Ishikawa (cell line): Measurements from ENCODE around the gene AGPAT1.
A peak's percentile ranks its signal among the peaks of the same experiment; 100 is the strongest.

Source experiments
- CEBPB ChIP-seq: IDR thresholded peaks from 2 replicates; pipeline ENCODE4 v1.6.1; 2012
- CREB1 ChIP-seq: IDR thresholded peaks from 2 replicates; pipeline ENCODE4 v1.6.1; 2012; ENCODE audit warnings: low read depth
- EGR1 ChIP-seq: IDR thresholded peaks from 2 replicates; pipeline ENCODE4 v1.6.1; 2012
- EP300 ChIP-seq: IDR thresholded peaks from 2 replicates; pipeline ENCODE4 v1.6.1; 2012; ENCODE audit warnings: borderline replicate concordance
- FOXM1 ChIP-seq: IDR thresholded peaks from 2 replicates; pipeline ENCODE4 v1.6.1; 2012; ENCODE audit warnings: low read depth, borderline replicate concordance
- NFIC ChIP-seq: IDR thresholded peaks from 2 replicates; pipeline ENCODE4 v1.6.1; 2012
- RAD21 ChIP-seq: IDR thresholded peaks from 2 replicates; pipeline ENCODE4 v1.6.1; 2012; ENCODE audit warnings: low read depth
- TAF1 ChIP-seq: IDR thresholded peaks from 2 replicates; pipeline ENCODE4 v1.6.1; 2012; ENCODE audit warnings: low read depth, mild to moderate bottlenecking
- TCF12 ChIP-seq: IDR thresholded peaks from 2 replicates; pipeline ENCODE4 v1.6.1; 2012; ENCODE audit warnings: low read depth
- TEAD4 ChIP-seq: IDR thresholded peaks from 2 replicates; pipeline ENCODE4 v1.6.1; 2012
- YY1 ChIP-seq: IDR thresholded peaks from 2 replicates; pipeline ENCODE4 v1.6.1; 2012; ENCODE audit warnings: low read depth
- ZBTB7A ChIP-seq: IDR thresholded peaks from 2 replicates; pipeline ENCODE4 v1.6.1; 2012; ENCODE audit warnings: low read depth
- TF ChIP-seq, protein P1 (sequence below): IDR thresholded peaks from 2 replicates; pipeline ENCODE4 v1.6.1; 2012
- TF ChIP-seq, protein P2 (sequence below): IDR thresholded peaks from 2 replicates; pipeline ENCODE4 v1.6.1; 2012
- TF ChIP-seq, protein P3 (sequence below): IDR thresholded peaks from 2 replicates; pipeline ENCODE4 v1.6.1; 2012; ENCODE audit warnings: low read depth, mild to moderate bottlenecking

The AGPAT1 gene

DNA sequence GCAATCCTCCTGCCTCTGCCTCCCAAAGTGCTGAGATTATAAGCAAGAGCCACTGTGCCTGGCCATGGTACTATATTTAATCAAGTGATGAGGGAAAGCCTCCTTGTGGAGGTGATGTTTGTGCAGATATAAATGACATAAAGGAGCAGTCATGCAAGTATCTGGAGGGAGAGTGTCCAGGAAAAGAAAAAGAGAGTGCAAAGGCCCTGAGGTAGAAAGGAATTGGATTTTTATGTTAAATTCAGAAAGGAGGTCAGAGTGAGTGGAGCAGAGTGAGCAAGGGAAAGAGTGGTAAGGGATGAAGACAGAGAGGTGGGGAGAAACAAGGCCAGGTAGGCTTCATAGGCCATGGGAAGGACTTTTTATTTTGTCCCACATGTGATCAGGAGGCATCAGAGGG is 38.4 kb downstream of the AGPAT1 start:
- TF ChIP-seq YY1 (no peak), CEBPB (no peak), EP300 (no peak), CREB1 (no peak), EGR1 (no peak), ZBTB7A (no peak), TCF12 (no peak), TAF1 (no peak)
- TF ChIP-seq, protein P1, sequence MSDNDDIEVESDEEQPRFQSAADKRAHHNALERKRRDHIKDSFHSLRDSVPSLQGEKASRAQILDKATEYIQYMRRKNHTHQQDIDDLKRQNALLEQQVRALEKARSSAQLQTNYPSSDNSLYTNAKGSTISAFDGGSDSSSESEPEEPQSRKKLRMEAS = no peak

DNA sequence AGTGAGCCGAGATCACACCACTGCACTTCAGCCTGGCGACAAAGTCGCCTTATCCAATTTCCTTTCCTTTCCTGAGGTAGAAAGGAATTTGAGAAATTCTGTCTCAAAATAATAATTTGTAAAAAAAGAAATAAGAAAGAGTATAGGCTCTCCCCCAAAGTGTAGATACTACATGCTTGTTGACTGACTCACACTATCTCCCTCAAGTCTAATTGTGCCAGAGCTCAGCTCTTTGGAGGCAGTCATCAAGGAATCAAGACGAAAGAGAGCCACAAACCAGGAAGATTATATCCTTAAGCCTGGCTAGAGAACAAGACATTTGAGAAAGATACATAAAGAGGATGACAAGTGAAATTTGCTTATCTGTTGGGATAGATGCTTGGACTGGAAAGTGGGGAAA is 42.1 kb downstream of the AGPAT1 start:
- no peak for TF ChIP-seq NFIC
- TF ChIP-seq EP300 = no peak
- TF ChIP-seq, protein P1 = no peak
- no peak for TF ChIP-seq TCF12
- no peak for TF ChIP-seq YY1
- TF ChIP-seq TAF1 = no peak
- TF ChIP-seq CEBPB = no peak
- TF ChIP-seq FOXM1 = no peak
- no peak for TF ChIP-seq TEAD4
- no peak for TF ChIP-seq RAD21
- TF ChIP-seq, protein P2, sequence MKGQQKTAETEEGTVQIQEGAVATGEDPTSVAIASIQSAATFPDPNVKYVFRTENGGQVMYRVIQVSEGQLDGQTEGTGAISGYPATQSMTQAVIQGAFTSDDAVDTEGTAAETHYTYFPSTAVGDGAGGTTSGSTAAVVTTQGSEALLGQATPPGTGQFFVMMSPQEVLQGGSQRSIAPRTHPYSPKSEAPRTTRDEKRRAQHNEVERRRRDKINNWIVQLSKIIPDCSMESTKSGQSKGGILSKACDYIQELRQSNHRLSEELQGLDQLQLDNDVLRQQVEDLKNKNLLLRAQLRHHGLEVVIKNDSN = no peak

DNA sequence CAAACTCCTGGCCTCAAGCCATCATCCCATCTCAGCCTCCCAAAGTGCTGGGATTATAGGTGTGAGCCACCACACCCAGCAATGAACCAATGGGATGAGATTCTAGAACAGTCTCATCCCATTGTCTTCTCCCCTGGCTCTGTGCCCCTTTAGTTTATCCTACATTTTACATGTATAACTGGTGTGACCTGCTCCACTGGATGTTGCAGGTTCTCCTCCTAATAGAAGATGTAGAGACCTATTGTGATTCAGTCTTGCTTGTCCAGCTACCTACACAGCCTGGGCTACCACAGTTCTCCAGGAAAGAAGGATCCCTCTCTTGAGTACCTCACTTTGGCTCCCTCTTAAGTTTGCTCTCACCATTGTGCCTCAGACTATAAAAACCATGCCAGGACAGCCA is 43.8 kb downstream of the AGPAT1 start:
- TF ChIP-seq YY1 (no peak), ZBTB7A (no peak), CREB1 (no peak), FOXM1 (no peak), EP300 (no peak), EGR1 (no peak), TEAD4 (no peak), CEBPB (no peak), TCF12 (no peak), TAF1 (no peak), NFIC (no peak), RAD21 (no peak)
- TF ChIP-seq, protein P1 = no peak
- TF ChIP-seq, protein P3, sequence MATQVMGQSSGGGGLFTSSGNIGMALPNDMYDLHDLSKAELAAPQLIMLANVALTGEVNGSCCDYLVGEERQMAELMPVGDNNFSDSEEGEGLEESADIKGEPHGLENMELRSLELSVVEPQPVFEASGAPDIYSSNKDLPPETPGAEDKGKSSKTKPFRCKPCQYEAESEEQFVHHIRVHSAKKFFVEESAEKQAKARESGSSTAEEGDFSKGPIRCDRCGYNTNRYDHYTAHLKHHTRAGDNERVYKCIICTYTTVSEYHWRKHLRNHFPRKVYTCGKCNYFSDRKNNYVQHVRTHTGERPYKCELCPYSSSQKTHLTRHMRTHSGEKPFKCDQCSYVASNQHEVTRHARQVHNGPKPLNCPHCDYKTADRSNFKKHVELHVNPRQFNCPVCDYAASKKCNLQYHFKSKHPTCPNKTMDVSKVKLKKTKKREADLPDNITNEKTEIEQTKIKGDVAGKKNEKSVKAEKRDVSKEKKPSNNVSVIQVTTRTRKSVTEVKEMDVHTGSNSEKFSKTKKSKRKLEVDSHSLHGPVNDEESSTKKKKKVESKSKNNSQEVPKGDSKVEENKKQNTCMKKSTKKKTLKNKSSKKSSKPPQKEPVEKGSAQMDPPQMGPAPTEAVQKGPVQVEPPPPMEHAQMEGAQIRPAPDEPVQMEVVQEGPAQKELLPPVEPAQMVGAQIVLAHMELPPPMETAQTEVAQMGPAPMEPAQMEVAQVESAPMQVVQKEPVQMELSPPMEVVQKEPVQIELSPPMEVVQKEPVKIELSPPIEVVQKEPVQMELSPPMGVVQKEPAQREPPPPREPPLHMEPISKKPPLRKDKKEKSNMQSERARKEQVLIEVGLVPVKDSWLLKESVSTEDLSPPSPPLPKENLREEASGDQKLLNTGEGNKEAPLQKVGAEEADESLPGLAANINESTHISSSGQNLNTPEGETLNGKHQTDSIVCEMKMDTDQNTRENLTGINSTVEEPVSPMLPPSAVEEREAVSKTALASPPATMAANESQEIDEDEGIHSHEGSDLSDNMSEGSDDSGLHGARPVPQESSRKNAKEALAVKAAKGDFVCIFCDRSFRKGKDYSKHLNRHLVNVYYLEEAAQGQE = no peak
- TF ChIP-seq, protein P2 = no peak

DNA sequence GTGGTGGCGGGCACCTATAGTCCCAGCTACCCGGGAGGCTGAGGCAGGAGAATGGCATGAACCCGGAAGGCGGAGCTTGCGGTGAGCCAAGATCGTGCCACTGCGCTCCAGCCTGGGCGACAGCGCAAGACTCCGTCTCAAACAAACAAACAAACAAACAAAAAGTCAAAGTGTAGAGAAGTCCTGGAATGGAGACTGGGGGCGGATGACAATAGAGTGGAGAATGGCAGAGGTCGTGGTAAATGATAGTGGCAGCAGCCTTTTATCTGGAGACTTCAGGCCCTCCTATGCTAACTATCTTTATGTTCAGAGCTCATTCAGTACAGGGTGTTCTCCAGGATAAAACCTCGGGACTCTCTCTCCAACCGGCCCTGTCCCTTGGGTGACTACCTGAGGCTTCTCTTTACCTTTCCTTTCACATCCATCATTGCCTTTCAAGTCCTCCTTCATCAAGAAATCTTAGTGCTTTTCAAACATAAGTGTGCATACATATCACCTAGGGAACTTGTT is 44.4 kb downstream of the AGPAT1 start:
- no peak for TF ChIP-seq EP300
- TF ChIP-seq NFIC = no peak
- TF ChIP-seq EGR1 = no peak
- TF ChIP-seq CEBPB = no peak
- TF ChIP-seq, protein P2 = no peak
- TF ChIP-seq TAF1 = no peak
- no peak for TF ChIP-seq CREB1
- no peak for TF ChIP-seq YY1

DNA sequence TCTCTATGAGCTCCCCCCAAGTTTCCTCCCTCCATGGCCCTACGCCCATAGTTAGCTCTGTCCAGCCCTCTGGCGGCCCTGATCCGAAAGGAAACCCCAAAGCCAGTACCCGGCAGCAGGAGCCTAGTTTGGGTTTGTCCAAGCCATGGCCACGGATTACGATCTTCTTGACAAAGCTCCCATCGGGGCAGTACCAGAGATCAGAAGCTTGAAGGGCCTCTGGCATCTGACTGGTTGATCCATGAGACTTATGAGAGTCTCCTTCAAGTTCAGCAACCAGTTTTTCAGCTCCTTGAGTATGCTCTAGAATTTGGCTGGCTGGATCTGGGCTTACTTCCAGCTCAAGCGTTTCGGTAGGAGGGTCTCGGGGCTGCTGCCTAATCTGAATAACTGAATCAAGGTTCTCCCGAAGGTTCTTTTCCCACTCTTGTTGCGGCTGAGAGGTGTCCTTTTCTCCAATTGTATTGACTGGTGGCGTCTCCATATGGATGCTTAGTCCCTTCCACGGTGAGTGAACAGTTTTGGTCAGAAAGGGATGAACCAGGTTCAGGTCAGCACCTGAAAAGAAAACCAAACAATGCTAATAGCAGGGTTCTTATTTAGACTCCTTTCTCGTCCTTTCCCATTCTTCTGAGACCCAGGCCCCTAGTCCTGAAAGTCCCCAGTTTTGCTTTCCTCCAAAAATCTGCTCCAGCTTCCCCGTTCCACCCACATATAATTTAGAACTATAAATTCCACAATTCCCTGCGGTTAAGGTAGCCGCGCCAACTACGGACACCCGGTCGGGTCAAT is 46.4 kb downstream of the AGPAT1 start:
- no peak; the same call in 1 of the 2 replicates for TF ChIP-seq FOXM1
- TF ChIP-seq TEAD4 = no peak
- peak; percentile 79 for TF ChIP-seq NFIC
- peak; percentile 45; the same call in 1 of the 2 replicates for TF ChIP-seq EGR1
- TF ChIP-seq, protein P3 = no peak
- peak; percentile 45; the same call in 1 of the 2 replicates for TF ChIP-seq TCF12
- TF ChIP-seq TAF1 = no peak
- no peak for TF ChIP-seq CREB1
- TF ChIP-seq, protein P1 = no peak
